SK-N-MC (cell line): ENCODE data around the gene CATSPERB.
"Not testable (repeated sequence)": the region's sequence is repeated elsewhere in the genome, so short reads cannot be mapped to it uniquely, and the experiment has no call there.

ENCODE experiments used
- DNase-seq: peaks from one replicate; pipeline ENCODE4 v3.0.0-alpha.2; 2011; ENCODE audit warnings: low read depth, low spot score
- H3K27ac ChIP-seq: fragments of 200-600 bp; sonication (generic); 2 replicates; pipeline ENCODE4 v1.5.1; 2016; ENCODE audit warnings: mixed run types
- H3K36me3 ChIP-seq: fragments of 200-600 bp; sonication (generic); 2 replicates; pipeline ENCODE4 v1.6.1; 2017; ENCODE audit warnings: antibody characterized with exemption, low read length, mixed read lengths; ENCODE audit not compliant: insufficient read depth
- H3K4me3 ChIP-seq: fragments of 200-600 bp; sonication (generic); 2 replicates; pipeline ENCODE4 v1.5.1; 2016
- H3K9ac ChIP-seq: fragments of 200-600 bp; sonication (generic); 2 replicates; pipeline ENCODE4 v1.8.0; 2017; ENCODE audit warnings: mixed run types, mixed read lengths; ENCODE audit not compliant: insufficient read length
- H3K9me3 ChIP-seq: fragments of 200-600 bp; sonication (generic); 2 replicates; pipeline ENCODE4 v1.6.1; 2017; ENCODE audit warnings: low read depth, mild to moderate bottlenecking, antibody characterized with exemption, low read length, moderate library complexity, mixed read lengths
- EZH2 ChIP-seq: fragments of 200-600 bp; sonication (generic); IDR thresholded peaks from one replicate; pipeline ENCODE4 v1.6.1; 2017; ENCODE audit warnings: antibody characterized with exemption
- FOXP2 ChIP-seq: optimal IDR thresholded peaks from 2 replicates; pipeline ENCODE3; 2011; ENCODE audit warnings: mild to moderate bottlenecking, moderate library complexity; ENCODE audit not compliant: insufficient read depth; ENCODE audit errors: extremely low read length, control extremely low read depth
- POLR2AphosphoS5 ChIP-seq: IDR thresholded peaks from 2 replicates; pipeline ENCODE4 v1.6.1; 2012; ENCODE audit warnings: mild to moderate bottlenecking, low read depth, low read length, borderline replicate concordance

Gene CATSPERB

DNA sequence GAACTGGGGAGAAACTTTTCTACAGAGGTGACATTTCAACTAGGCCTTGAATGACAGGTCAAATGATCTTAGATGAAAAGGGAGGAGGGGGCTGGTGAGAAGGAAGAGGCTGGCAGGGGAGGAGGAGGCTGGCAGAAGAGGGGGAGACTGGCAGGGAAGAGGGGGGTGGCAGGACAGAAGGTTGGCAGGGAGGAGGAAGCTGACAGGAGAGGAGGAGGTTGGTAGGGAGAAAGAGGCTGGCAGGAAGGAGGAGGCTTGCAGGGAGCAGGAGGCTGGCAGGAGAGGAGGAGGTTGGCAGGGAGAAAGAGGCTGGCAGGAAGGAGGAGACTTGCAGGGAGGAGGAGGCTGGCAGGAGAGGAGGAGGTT lies 158.4 kb downstream of the CATSPERB start:
- Histone ChIP-seq H3K9me3 (no peaks in the 10 kb centered on the region), H3K9ac (no peak overlapping the region), H3K4me3 (peak overlapping the region; percentile 76), H3K27ac (no peak overlapping the region), H3K36me3 (no peaks in the 10 kb centered on the region)
- DNase-seq: no peak
- no peak for TF ChIP-seq FOXP2

DNA sequence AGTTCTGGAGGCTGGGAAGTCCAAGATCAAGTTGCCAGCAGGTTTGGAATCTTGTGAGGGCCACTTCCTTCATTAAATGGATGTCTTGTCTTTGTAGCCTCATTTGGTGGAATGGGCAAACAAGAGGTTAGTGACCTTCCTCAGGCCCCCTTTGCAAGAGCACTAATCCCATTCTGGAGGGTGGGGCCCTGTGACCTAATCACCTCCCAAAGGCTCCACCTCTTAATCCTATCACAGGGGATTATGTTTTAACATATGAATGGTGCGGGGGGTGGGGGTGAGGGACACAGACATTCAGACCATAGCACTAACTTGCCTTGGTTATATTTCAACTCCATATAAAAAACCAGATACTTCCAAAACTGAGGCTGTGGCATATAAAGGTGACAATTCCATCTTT lies 161.9 kb downstream of the CATSPERB start:
- Histone ChIP-seq H3K9ac (no peak overlapping the region), H3K9me3 (no peaks in the 10 kb centered on the region), H3K27ac (no peak overlapping the region), H3K36me3 (no peaks in the 10 kb centered on the region), H3K4me3 (no peak overlapping the region)
- DNase-seq: no peak
- TF ChIP-seq EZH2 (no peak), FOXP2 (no peak), POLR2AphosphoS5 (no peak)

DNA sequence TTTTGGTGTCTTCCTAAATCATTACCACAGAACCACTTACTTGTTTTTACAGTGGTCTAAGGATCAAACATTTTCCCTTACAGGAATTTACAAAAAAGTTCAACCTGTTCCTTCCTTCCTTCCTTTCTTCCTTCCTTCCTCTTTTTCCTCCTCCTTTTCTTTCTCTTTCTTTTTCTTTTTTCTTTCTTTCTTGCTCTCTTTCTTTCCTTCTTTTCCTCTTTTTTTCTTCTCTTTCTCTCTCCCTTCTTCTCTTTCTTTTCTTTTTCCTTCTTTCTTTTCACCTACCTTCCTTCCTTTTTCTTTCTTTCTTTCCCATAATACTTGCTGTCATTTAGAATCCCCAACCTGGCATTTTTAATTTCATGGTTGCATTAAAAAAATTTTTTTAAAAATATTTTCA lies 162.6 kb downstream of the CATSPERB start:
- TF ChIP-seq FOXP2 (no peak), EZH2 (no peak), POLR2AphosphoS5 (no peak)
- no peak for DNase-seq

DNA sequence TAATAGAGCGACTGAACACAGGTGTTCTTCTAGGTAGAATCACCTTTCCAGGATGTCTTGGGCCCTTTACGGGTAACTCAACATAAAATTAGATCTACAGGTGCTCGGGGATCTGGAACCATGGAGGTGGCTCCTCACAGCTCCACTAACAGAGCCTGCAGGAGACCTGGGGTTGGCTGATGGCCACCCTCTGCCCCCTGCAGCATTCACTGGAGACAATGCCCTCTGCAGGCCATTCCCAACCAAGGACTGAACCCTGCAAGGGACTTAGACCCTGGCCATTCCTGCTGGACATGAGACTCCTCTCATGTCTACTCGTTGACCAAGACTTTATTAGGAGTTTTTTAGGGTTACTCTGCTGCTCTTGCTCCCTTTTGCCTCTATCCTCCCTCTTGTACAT lies 163.3 kb downstream of the CATSPERB start:
- H3K27ac ChIP-seq: no peak overlapping the region

More for the DNA sequence above, 162.6 kb downstream of the CATSPERB start:
- no peaks in the 10 kb centered on the region for H3K9me3 ChIP-seq
- no peak overlapping the region for H3K27ac ChIP-seq
- H3K36me3 ChIP-seq: no peaks in the 10 kb centered on the region
- H3K9ac ChIP-seq: no peak overlapping the region
- no peak overlapping the region for H3K4me3 ChIP-seq

DNA sequence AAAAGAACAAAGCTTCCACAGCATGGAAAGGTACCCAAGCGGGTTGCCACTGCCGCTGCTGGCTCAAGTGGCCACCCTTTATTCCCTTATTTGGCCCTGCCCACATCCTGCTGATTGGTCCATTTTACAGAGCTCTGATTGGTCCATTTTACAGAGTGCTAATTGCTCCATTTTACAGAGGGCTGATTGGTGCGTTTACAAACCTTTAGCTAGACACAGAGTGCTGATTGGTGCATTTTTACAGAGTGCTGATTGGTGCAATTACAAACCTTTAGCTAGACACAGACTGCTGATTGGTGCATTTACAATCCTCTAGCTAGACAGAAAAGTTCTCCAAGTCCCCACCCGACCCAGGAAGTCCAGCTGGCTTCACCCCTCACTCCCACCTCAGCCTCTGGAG lies 164.1 kb downstream of the CATSPERB start:
- not testable (repeated sequence) for H3K27ac ChIP-seq, DNase-seq

More for the DNA sequence above, 163.3 kb downstream of the CATSPERB start:
- H3K9me3 ChIP-seq: no peaks in the 10 kb centered on the region
- DNase-seq: no peak
- TF ChIP-seq FOXP2: no peak
- TF ChIP-seq EZH2: no peak
- no peak for TF ChIP-seq POLR2AphosphoS5
- no peak overlapping the region for H3K4me3 ChIP-seq
- H3K9ac ChIP-seq: no peak overlapping the region
- H3K36me3 ChIP-seq: no peaks in the 10 kb centered on the region

DNA sequence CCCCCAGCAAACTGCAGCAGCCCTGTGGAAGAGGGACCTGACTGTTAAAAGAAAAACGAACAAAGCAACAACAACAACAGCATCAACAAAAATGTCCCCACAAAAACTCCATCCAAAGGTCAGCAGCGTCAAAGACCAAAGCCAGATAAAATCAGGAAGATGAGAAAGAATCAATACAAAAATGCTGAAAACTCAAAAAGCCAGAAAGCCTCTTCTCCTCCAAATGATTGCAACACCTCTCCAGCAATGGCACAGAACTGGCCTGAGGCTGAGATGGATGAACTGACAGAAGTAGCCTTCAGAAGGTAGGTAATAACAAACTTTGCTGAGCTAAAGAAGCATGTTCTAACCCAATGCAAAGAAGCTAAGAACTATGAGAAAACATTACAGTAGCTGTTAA lies 176.4 kb downstream of the CATSPERB start:
- H3K4me3 ChIP-seq: no peak overlapping the region
- no peak overlapping the region for H3K27ac ChIP-seq
- no peaks in the 10 kb centered on the region for H3K36me3 ChIP-seq
- no peak for DNase-seq
- no peaks in the 10 kb centered on the region for H3K9me3 ChIP-seq
- TF ChIP-seq EZH2 (no peak), FOXP2 (no peak), POLR2AphosphoS5 (no peak)
- H3K9ac ChIP-seq: no peak overlapping the region

More for the DNA sequence above, 164.1 kb downstream of the CATSPERB start:
- not testable (repeated sequence) for H3K9me3 ChIP-seq, H3K36me3 ChIP-seq, H3K4me3 ChIP-seq, H3K9ac ChIP-seq

DNA sequence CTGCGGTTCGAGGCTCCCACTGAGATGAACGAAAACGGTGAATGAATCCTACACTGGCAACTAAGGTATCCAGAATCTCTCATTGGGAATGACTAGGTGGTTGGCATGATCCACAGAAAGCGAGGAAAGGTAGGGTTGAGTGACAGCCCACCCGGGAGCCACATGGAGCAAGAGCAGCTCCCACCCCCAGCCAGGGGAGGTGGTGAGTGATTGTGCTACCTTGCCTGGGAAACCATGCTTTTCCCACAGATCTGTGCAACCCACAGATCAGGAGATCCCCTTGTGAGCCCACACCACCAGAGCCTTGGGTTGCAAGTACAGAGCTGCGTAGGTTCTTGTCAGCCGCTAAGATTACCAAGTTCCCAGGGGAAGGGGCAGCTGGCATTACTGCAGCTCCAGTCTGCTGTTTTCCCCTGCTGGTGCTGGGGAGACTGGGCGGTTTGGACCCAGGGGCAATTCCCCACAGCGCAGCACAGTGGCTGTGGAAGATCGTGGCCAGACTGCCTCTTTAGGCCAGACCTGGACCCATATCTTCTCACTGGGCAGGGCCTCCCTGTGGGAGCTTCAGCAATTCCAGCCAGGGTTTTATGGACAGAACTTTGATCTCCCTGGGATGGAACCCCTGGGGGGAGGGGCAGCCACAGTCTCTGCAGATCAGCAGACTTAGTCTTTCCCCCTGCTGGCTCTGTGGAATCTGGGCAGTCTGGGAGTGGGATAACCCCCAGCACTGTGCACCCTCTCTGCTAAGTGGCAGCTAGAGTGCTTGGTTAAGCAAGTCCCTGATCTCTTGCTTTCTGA lies 177.2 kb downstream of the CATSPERB start:
- no peak for TF ChIP-seq EZH2
- TF ChIP-seq FOXP2: no peak
- TF ChIP-seq POLR2AphosphoS5: no peak
- no peaks in the 10 kb centered on the region for H3K36me3 ChIP-seq
- no peaks in the 10 kb centered on the region for H3K9me3 ChIP-seq
- no peak for DNase-seq
- H3K27ac ChIP-seq: no peak overlapping the region
- H3K4me3 ChIP-seq: no peak overlapping the region
- no peak overlapping the region for H3K9ac ChIP-seq

DNA sequence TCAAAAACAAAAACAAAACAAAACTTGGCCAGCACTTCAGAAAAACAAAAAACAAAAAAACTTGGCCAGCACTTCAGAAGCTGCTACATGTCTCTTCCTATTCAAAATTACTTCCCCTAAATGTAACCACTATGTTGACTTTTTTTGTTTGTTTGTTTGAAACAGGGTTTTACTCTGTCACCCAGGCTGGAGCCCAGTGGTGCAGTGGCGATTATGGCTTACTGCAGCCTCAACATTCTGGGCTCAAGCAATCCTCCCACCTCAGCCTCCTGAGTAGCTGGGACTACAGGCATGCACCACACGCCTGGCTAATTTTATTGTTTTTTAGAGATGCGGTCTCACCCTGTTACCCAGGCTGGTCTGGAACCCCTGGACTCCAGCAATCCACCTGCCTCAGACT lies 183.8 kb downstream of the CATSPERB start:
- Histone ChIP-seq H3K36me3 (no peaks in the 10 kb centered on the region), H3K9ac (no peak overlapping the region), H3K4me3 (no peak overlapping the region), H3K27ac (no peak overlapping the region), H3K9me3 (no peaks in the 10 kb centered on the region)
- no peak for DNase-seq
- TF ChIP-seq FOXP2 (no peak), POLR2AphosphoS5 (no peak), EZH2 (no peak)
